ENCODE measurements around the gene ASCC1. TPM values are rescaled to one million over a fixed set of nuclear protein-coding genes. Genes with fewer than 3 reads are reported as not detected.

The ASCC1 gene
- total and polyA plus RNA-seq, 2 experiments from 2014 or later = 13.7 to 37.2 TPM

DNA sequence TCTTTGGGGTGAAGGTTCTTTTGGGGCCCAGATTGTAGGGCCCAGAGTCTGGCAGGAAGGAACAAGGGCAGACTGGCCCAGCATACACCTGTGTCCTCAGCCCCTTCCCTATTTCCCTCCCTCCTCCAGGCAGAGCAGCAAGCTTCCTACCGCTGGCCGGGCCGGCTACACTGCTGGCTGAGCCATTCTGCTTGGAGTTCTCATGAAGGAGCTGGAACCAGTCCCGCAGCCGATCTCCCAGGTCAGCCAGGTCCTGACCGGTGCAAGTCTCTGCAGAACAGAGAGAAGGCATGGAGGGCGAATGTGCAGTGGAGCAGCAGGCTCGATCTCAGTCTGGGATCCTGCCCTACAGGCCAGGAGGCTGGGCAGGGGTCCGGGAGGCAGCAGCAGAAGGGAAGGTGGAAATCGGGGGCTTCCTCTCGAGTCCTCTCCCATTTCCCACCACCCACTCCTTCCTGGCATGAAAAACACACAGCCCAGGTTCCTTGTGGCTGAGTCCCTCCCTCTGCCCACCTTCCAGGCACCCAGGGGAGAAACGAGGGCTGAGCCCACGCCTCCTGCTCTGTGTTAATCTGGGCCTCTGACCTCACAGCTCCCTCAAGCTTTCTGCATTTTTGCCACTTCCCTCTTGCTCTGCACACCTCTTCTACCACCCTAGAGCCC, 148.5 kb downstream of the ASCC1 start:
- H3K4me3 ChIP-seq = no peak overlapping the region
- H3K27ac Mint-ChIP-seq = no peak overlapping the region
- ATAC-seq = no peak
- no peaks in the 10 kb centered on the region for H3K36me3 Mint-ChIP-seq (ENCODE audit: low read depth)
- H3K4me2 ChIP-seq = no peak overlapping the region
- H3K9me3 Mint-ChIP-seq = no peaks in the 10 kb centered on the region
- DNase-seq (ENCODE audit: low spot score) = no peak
- H3K79me2 ChIP-seq (replicated peaks; ENCODE audit: insufficient read depth) = no peaks in the 10 kb centered on the region
- TF ChIP-seq JUNB (IDR thresholded peaks at IDR 0.05; ENCODE audit: unreplicated experiment) (no peak), ZNF114 (CRISPR knock-in tag; IDR thresholded peaks at IDR 0.05) (no peak), CREB1 (CRISPR knock-in tag; IDR thresholded peaks at IDR 0.05; ENCODE audit: low read depth) (no peak), NANOG (IDR thresholded peaks at IDR 0.05; ENCODE audit: borderline replicate concordance) (no peak), POLR2AphosphoS5 (IDR thresholded peaks at IDR 0.05; ENCODE audit: low read depth) (no peak), STAT1 (IDR thresholded peaks at IDR 0.05; ENCODE audit: unreplicated experiment) (no peak)
- TF ChIP-seq, protein P1, sequence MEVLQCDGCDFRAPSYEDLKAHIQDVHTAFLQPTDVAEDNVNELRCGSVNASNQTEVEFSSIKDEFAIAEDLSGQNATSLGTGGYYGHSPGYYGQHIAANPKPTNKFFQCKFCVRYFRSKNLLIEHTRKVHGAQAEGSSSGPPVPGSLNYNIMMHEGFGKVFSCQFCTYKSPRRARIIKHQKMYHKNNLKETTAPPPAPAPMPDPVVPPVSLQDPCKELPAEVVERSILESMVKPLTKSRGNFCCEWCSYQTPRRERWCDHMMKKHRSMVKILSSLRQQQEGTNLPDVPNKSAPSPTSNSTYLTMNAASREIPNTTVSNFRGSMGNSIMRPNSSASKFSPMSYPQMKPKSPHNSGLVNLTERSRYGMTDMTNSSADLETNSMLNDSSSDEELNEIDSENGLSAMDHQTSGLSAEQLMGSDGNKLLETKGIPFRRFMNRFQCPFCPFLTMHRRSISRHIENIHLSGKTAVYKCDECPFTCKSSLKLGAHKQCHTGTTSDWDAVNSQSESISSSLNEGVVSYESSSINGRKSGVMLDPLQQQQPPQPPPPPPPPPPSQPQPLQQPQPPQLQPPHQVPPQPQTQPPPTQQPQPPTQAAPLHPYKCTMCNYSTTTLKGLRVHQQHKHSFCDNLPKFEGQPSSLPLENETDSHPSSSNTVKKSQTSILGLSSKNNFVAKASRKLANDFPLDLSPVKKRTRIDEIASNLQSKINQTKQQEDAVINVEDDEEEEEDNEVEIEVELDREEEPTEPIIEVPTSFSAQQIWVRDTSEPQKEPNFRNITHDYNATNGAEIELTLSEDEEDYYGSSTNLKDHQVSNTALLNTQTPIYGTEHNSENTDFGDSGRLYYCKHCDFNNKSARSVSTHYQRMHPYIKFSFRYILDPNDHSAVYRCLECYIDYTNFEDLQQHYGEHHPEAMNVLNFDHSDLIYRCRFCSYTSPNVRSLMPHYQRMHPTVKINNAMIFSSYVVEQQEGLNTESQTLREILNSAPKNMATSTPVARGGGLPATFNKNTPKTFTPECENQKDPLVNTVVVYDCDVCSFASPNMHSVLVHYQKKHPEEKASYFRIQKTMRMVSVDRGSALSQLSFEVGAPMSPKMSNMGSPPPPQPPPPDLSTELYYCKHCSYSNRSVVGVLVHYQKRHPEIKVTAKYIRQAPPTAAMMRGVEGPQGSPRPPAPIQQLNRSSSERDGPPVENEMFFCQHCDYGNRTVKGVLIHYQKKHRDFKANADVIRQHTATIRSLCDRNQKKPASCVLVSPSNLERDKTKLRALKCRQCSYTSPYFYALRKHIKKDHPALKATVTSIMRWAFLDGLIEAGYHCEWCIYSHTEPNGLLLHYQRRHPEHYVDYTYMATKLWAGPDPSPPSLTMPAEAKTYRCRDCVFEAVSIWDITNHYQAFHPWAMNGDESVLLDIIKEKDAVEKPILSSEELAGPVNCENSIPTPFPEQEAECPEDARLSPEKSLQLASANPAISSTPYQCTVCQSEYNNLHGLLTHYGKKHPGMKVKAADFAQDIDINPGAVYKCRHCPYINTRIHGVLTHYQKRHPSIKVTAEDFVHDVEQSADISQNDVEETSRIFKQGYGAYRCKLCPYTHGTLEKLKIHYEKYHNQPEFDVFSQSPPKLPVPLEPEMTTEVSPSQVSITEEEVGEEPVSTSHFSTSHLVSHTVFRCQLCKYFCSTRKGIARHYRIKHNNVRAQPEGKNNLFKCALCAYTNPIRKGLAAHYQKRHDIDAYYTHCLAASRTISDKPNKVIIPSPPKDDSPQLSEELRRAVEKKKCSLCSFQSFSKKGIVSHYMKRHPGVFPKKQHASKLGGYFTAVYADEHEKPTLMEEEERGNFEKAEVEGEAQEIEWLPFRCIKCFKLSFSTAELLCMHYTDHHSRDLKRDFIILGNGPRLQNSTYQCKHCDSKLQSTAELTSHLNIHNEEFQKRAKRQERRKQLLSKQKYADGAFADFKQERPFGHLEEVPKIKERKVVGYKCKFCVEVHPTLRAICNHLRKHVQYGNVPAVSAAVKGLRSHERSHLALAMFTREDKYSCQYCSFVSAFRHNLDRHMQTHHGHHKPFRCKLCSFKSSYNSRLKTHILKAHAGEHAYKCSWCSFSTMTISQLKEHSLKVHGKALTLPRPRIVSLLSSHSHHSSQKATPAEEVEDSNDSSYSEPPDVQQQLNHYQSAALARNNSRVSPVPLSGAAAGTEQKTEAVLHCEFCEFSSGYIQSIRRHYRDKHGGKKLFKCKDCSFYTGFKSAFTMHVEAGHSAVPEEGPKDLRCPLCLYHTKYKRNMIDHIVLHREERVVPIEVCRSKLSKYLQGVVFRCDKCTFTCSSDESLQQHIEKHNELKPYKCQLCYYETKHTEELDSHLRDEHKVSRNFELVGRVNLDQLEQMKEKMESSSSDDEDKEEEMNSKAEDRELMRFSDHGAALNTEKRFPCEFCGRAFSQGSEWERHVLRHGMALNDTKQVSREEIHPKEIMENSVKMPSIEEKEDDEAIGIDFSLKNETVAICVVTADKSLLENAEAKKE (CRISPR knock-in tag; IDR thresholded peaks at IDR 0.05) = no peak
- TF ChIP-seq, protein P2, sequence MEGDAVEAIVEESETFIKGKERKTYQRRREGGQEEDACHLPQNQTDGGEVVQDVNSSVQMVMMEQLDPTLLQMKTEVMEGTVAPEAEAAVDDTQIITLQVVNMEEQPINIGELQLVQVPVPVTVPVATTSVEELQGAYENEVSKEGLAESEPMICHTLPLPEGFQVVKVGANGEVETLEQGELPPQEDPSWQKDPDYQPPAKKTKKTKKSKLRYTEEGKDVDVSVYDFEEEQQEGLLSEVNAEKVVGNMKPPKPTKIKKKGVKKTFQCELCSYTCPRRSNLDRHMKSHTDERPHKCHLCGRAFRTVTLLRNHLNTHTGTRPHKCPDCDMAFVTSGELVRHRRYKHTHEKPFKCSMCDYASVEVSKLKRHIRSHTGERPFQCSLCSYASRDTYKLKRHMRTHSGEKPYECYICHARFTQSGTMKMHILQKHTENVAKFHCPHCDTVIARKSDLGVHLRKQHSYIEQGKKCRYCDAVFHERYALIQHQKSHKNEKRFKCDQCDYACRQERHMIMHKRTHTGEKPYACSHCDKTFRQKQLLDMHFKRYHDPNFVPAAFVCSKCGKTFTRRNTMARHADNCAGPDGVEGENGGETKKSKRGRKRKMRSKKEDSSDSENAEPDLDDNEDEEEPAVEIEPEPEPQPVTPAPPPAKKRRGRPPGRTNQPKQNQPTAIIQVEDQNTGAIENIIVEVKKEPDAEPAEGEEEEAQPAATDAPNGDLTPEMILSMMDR (conservative IDR thresholded peaks at IDR 0.05; ENCODE audit: low read depth in 2 of 2) = no peak
- no peaks in the 10 kb centered on the region for H3K9me2 ChIP-seq (ENCODE audit: insufficient read depth)
- H3K27me3 Mint-ChIP-seq (ENCODE audit: insufficient read depth, low read depth, poor library complexity) = peaks cover 15% of the 10 kb centered on the region
- no peaks in the 10 kb centered on the region; the same call in 1 of the 2 replicates for H3K36me3 ChIP-seq (ENCODE audit: insufficient read depth)
- no peaks in the 10 kb centered on the region for H3K27me3 ChIP-seq (ENCODE audit: insufficient read depth)
- H3K4me3 Mint-ChIP-seq = no peak overlapping the region
- no peak overlapping the region for H3K27ac ChIP-seq (ENCODE audit: low read depth)
- no peaks in the 10 kb centered on the region for H4K20me1 ChIP-seq (replicated peaks; ENCODE audit: insufficient read depth)
- no peak overlapping the region for H2AFZ ChIP-seq
- no peaks in the 10 kb centered on the region for H3F3A ChIP-seq (replicated peaks; ENCODE audit: low read depth)
- no peaks in the 10 kb centered on the region for H3K4me1 ChIP-seq (ENCODE audit: insufficient read depth)
- H3K4me1 Mint-ChIP-seq = peaks cover 4% of the 10 kb centered on the region; the same call in 2 of the 3 replicates

All from GM23338 (cell line).